OCI-LY3 (cell line): ENCODE results near the gene KAT6B.

ENCODE experiments used
- EZH2phosphoT487 ChIP-seq: fragments of 200-600 bp; shearing (Covaris generic); IDR thresholded peaks from 2 replicates; pipeline ENCODE4 v1.6.1; 2018; ENCODE audit warnings: antibody characterized with exemption, mixed run types, low read depth
- TF ChIP-seq, protein P1 (sequence below): fragments of 200-600, 300-600 bp; sonication (generic); IDR thresholded peaks from 2 replicates; pipeline ENCODE4 v1.5.1; 2014; ENCODE audit warnings: antibody characterized with exemption, low read length, low read depth

- TF ChIP-seq, protein P1, sequence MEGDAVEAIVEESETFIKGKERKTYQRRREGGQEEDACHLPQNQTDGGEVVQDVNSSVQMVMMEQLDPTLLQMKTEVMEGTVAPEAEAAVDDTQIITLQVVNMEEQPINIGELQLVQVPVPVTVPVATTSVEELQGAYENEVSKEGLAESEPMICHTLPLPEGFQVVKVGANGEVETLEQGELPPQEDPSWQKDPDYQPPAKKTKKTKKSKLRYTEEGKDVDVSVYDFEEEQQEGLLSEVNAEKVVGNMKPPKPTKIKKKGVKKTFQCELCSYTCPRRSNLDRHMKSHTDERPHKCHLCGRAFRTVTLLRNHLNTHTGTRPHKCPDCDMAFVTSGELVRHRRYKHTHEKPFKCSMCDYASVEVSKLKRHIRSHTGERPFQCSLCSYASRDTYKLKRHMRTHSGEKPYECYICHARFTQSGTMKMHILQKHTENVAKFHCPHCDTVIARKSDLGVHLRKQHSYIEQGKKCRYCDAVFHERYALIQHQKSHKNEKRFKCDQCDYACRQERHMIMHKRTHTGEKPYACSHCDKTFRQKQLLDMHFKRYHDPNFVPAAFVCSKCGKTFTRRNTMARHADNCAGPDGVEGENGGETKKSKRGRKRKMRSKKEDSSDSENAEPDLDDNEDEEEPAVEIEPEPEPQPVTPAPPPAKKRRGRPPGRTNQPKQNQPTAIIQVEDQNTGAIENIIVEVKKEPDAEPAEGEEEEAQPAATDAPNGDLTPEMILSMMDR, result no peak
- no peak for TF ChIP-seq EZH2phosphoT487
Observed at GRCh38 chr10:74875966-74876365, 49.6 kb downstream of the KAT6B start.
